Left renal pelvis (tissue), 4 donors: Measurements from ENCODE around the gene DRAM1. TPM values are rescaled to one million over a fixed set of nuclear protein-coding genes. Genes with fewer than 3 reads are reported as not detected.

ENCODE experiments used
- polyA plus RNA-seq, 4 donors: library from polyadenylated mRNA; unstranded; fragments of 120-200 nt; gene quantifications; one replicate each; pipeline ENCODE4 v1.2.1, GENCODE V29; 2013; ENCODE audit not compliant: insufficient read length in 4 of 4

Gene DRAM1
- polyA plus RNA-seq, 4 donors = 13.4 to 20.8 (median 20.2) TPM

Other genes with a start within 250 kb of the DRAM1 start
- 10 to 100 TPM; 37.9 to 60.6 (median 45.3) TPM for gene CHPT1, start 179.9 kb upstream of the DRAM1 start, polyA plus RNA-seq
- gene SYCP3, start 138.1 kb upstream of the DRAM1 start, polyA plus RNA-seq = 1 to 10 TPM in 3 of 4 donors, under 1 TPM in 1; 0.21 to 2.0 (median 1.3) TPM
- 10 to 100 TPM; 29.1 to 38.5 (median 36.8) TPM for gene GNPTAB, start 46.6 kb upstream of the DRAM1 start, polyA plus RNA-seq
- gene WASHC3, start 184.4 kb downstream of the DRAM1 start, polyA plus RNA-seq = 10 to 100 TPM; 51.3 to 63.8 (median 56.9) TPM
- 10 to 100 TPM; 26.4 to 37.3 (median 32.6) TPM for gene NUP37, start 242.5 kb downstream of the DRAM1 start, polyA plus RNA-seq
- gene PARPBP, start 242.6 kb downstream of the DRAM1 start, polyA plus RNA-seq = 10 to 100 TPM; 13.8 to 16.9 (median 15.2) TPM